Measurements from ENCODE around the gene KDM4B. TPM values are rescaled to one million over a fixed set of nuclear protein-coding genes. Genes with fewer than 3 reads are reported as not detected.

Gene KDM4B
- total and polyA plus RNA-seq, 2 donors (not counting 1 experiment from before 2014, with no cell fraction given), result 75.5 to 205 TPM

- WGBS (ENCODE audit: insufficient coverage), result 79% methylated on average over 7 of the region's 11 CpGs
- no peak for ATAC-seq (ENCODE audit: low read depth)
- CTCF ChIA-PET, result interaction anchor here (1.2 kb wide), 1 partner anchor 18 kb away, joined by 4 read pairs; no protein-coding TSS in a partner anchor
Measured at GRCh38 chr19:5072115-5072514, 103.2 kb downstream of the KDM4B start.

More at GRCh38 chr19:5072115-5072514, 103.2 kb downstream of the KDM4B start:
- Histone ChIP-seq H3K27me3 (replicated peaks in 1 of 4; ENCODE audit: control extremely low read depth in 1 of 4, control insufficient read depth in 3 of 4, insufficient read depth in 4 of 4, low read length in 3 of 4) (no peaks in the 10 kb centered on the region), H3K9me3 (ENCODE audit: control extremely low read depth in 1 of 3, control insufficient read depth in 2 of 3, insufficient read depth in 1 of 3, low read length in 2 of 3) (no peaks in the 10 kb centered on the region), H4K20me1 (ENCODE audit: control insufficient read depth, insufficient read depth, low read length, poor library complexity, severe bottlenecking) (peaks cover 9% of the 10 kb centered on the region), H3K36me3 (replicated peaks in 1 of 2; ENCODE audit: control extremely low read depth in 1 of 2, control insufficient read depth in 1 of 2, extremely low read depth in 1 of 2, insufficient read depth in 2 of 2, low read length in 1 of 2) (peaks cover 0 to 4% of the 10 kb centered on the region in 2 experiments), H3K4me1 (ENCODE audit: control insufficient read depth in 2 of 2, insufficient read depth in 2 of 2, low read length in 2 of 2) (peaks cover 24 to 57% of the 10 kb centered on the region in 2 donors), H2AFZ (ENCODE audit: insufficient read depth, low read depth, low read length, poor library complexity, severe bottlenecking) (no peak overlapping the region), H3K9ac (ENCODE audit: low read length) (no peak overlapping the region), H3K79me2 (ENCODE audit: control insufficient read depth, insufficient read depth, low read length) (peaks cover 3% of the 10 kb centered on the region), H3K27ac (ENCODE audit: low read length in 2 of 2) (no peak overlapping the region), H3K4me2 (replicated peaks; ENCODE audit: low read depth, low read length, poor library complexity, severe bottlenecking) (no peak overlapping the region), H3K4me3 (ENCODE audit: control extremely low read depth in 1 of 5, extremely low read depth in 1 of 5, insufficient read depth in 1 of 5, low read depth in 2 of 5, low read length in 4 of 5) (no peak overlapping the region)
- TF ChIP-seq CTCF (IDR thresholded peaks at IDR 0.05) (no peak), EZH2 (IDR thresholded peaks at IDR 0.05; ENCODE audit: borderline replicate concordance, insufficient read depth, low read depth, low read length, poor library complexity, severe bottlenecking) (no peak)
- Mint-ChIP-seq H3K27ac (peak overlapping the region; percentile 10), H3K4me1 (peaks cover 38% of the 10 kb centered on the region), H3K9me3 (ENCODE audit: insufficient read depth) (no peaks in the 10 kb centered on the region), H3K27me3 (no peaks in the 10 kb centered on the region), H3K4me3 (no peak overlapping the region)
- DNase-seq, result no peak
- intact Hi-C loops (cut with micrococcal nuclease), result no loop called here
- POLR2A ChIA-PET, result no interaction called here

All from B cell (primary cell).